Neural crest cell (in vitro differentiated cells): ENCODE results near the gene SYNE2. TPM values are rescaled to one million over a fixed set of nuclear protein-coding genes. Genes with fewer than 3 reads are reported as not detected.

Experiments
- DNase-seq: peaks from one replicate; pipeline ENCODE4 v3.0.0; 2021; ENCODE audit warnings: low read depth, mixed read lengths, low spot score
- H3K27ac Mint-ChIP-seq: one replicate; pipeline ENCODE4 v1.8.0; 2021; ENCODE audit warnings: mild to moderate bottlenecking, mixed read lengths; ENCODE audit not compliant: unreplicated experiment
- H3K27me3 Mint-ChIP-seq: 2 replicates; pipeline ENCODE4 v1.8.0; 2021; ENCODE audit warnings: low read depth, mild to moderate bottlenecking, mixed read lengths
- H3K36me3 Mint-ChIP-seq: 2 replicates; pipeline ENCODE4 v1.8.0; 2021; ENCODE audit warnings: low read depth, mild to moderate bottlenecking, mixed read lengths
- H3K4me1 Mint-ChIP-seq: 2 replicates; pipeline ENCODE4 v1.8.0; 2021; ENCODE audit warnings: mixed read lengths
- H3K4me3 Mint-ChIP-seq: one replicate; pipeline ENCODE4 v1.8.0; 2021; ENCODE audit warnings: mild to moderate bottlenecking, mixed read lengths
- H3K9me3 Mint-ChIP-seq: 2 replicates; pipeline ENCODE4 v1.8.0; 2021; ENCODE audit warnings: mixed read lengths
- total RNA-seq: library from RNA; stranded (reverse); gene quantifications from 2 replicates; pipeline ENCODE4 v1.2.1, GENCODE V29; 2021
- TF ChIP-seq, protein P1 (sequence below): fragments of 200-600 bp; sonication (generic); conservative IDR thresholded peaks from 2 replicates; pipeline ENCODE4 v1.5.0; 2021; ENCODE audit warnings: antibody characterized with exemption, mild to moderate bottlenecking

SYNE2 gene
- total RNA-seq, 1 donor from 2014 or later, result 84.8 TPM

DNA sequence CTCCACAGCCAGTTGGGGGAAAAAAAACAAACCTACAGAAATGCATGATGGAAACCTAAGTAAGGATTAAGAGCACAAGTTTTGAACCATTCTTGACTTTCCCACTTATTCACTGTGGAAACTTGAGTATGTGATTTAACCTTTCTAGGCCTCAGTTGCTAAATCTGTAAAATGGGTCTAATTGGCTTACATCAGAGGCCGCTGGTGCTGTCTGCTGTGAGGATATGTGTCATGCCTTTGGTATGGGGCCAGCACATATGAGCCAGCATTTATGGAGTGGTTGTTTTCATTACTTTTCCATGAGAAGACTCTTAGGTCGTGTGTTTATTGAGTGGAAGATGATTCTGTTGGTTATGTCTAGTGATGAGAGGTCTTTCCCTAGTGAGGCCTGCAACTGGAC is 339.0 kb downstream of the SYNE2 start:
- Mint-ChIP-seq H3K4me3 (no peak overlapping the region), H3K27ac (no peak overlapping the region), H3K9me3 (no peaks in the 10 kb centered on the region), H3K36me3 (peaks cover 14% of the 10 kb centered on the region), H3K27me3 (no peaks in the 10 kb centered on the region), H3K4me1 (peaks cover 16% of the 10 kb centered on the region)
- TF ChIP-seq, protein P1, sequence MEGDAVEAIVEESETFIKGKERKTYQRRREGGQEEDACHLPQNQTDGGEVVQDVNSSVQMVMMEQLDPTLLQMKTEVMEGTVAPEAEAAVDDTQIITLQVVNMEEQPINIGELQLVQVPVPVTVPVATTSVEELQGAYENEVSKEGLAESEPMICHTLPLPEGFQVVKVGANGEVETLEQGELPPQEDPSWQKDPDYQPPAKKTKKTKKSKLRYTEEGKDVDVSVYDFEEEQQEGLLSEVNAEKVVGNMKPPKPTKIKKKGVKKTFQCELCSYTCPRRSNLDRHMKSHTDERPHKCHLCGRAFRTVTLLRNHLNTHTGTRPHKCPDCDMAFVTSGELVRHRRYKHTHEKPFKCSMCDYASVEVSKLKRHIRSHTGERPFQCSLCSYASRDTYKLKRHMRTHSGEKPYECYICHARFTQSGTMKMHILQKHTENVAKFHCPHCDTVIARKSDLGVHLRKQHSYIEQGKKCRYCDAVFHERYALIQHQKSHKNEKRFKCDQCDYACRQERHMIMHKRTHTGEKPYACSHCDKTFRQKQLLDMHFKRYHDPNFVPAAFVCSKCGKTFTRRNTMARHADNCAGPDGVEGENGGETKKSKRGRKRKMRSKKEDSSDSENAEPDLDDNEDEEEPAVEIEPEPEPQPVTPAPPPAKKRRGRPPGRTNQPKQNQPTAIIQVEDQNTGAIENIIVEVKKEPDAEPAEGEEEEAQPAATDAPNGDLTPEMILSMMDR, result no peak
- no peak for DNase-seq

DNA sequence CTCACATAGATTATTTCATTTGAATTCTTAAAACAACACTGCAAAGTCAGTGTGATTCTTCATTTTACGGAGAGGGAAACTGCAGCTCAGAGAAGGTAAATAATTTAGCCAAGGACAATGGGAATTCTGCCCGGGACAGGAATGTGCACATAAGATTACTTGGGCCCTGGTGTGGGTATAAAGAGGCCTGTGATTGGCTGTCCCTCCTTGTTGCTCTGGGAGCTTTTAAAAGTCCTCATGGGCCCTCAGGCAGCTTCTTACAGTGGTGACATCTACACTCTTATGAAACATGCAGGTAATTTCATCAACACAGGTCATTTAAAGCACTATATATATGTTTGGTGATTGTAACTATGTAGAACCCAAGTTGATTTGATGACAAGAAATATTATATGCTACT is 341.0 kb downstream of the SYNE2 start:
- H3K9me3 Mint-ChIP-seq, result no peaks in the 10 kb centered on the region
- TF ChIP-seq, protein P1, result no peak
- DNase-seq, result no peak
- peak overlapping the region; percentile 35 for H3K4me3 Mint-ChIP-seq
- H3K27me3 Mint-ChIP-seq, result no peaks in the 10 kb centered on the region
- H3K36me3 Mint-ChIP-seq, result peaks cover 8% of the 10 kb centered on the region
- no peak overlapping the region for H3K27ac Mint-ChIP-seq
- peaks cover 18% of the 10 kb centered on the region for H3K4me1 Mint-ChIP-seq

GRCh38 chr14:64194404-64194803 is 341.6 kb downstream of the SYNE2 start:
- no peak overlapping the region for H3K4me3 Mint-ChIP-seq
- DNase-seq, result no peak
- no peaks in the 10 kb centered on the region for H3K27me3 Mint-ChIP-seq
- peaks cover 8% of the 10 kb centered on the region for H3K36me3 Mint-ChIP-seq
- TF ChIP-seq, protein P1, result no peak
- H3K9me3 Mint-ChIP-seq, result no peaks in the 10 kb centered on the region
- no peak overlapping the region for H3K27ac Mint-ChIP-seq
- peaks cover 22% of the 10 kb centered on the region for H3K4me1 Mint-ChIP-seq

DNA sequence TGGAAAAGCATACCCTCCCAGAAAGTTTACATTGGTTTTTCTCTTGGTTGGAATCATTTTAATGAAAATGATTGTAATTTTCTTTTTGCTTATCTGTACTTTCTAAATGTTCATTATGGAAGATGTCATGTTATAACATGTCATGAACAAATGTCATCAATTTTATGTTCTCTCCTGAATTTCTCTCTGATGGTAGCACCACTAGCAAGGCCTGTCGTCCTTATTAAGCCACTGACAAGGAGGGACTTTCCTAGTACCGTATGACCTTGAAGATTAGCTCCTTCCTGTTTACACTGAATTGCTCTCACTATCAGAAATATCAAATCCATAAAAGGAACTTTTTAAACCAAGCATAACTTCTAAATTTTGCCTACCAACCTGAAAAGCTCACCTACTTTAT is 342.4 kb downstream of the SYNE2 start:
- H3K27ac Mint-ChIP-seq, result no peak overlapping the region
- no peak overlapping the region for H3K4me3 Mint-ChIP-seq
- DNase-seq, result no peak
- H3K9me3 Mint-ChIP-seq, result no peaks in the 10 kb centered on the region
- H3K4me1 Mint-ChIP-seq, result peaks cover 27% of the 10 kb centered on the region
- no peaks in the 10 kb centered on the region for H3K27me3 Mint-ChIP-seq
- peaks cover 6% of the 10 kb centered on the region for H3K36me3 Mint-ChIP-seq
- TF ChIP-seq, protein P1, result no peak

DNA sequence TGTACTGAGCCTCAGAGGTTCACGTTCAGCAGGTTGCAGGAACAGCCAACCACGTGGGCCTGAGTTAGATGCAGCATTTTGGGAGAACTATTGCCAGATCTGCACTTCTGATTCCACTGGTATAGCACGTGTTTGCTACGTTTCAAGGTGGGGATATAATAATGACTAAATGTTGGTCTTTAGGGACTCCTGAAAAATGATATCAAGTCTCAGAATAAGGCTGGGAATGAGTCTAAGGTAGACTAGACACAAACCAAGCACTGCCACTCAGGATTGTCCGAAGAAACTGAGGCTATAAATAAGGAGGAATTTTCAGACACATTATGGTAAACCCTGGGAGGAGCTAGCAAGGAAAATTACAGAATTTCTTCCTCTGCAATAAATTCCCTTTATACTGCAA is 343.3 kb downstream of the SYNE2 start:
- TF ChIP-seq, protein P1, result no peak

More for the DNA sequence above, 343.3 kb downstream of the SYNE2 start:
- peaks cover 6% of the 10 kb centered on the region for H3K36me3 Mint-ChIP-seq
- no peaks in the 10 kb centered on the region for H3K27me3 Mint-ChIP-seq
- H3K27ac Mint-ChIP-seq, result no peak overlapping the region
- peak overlapping the region; percentile 75 for H3K4me3 Mint-ChIP-seq
- no peak for DNase-seq
- H3K9me3 Mint-ChIP-seq, result no peaks in the 10 kb centered on the region
- peaks cover 34% of the 10 kb centered on the region for H3K4me1 Mint-ChIP-seq
